ENCODE results near the gene TMEM205.

GRCh38 chr19:11349171-11349570 is 3.1 kb upstream of the TMEM205 start:
- TF ChIP-seq, protein P1, sequence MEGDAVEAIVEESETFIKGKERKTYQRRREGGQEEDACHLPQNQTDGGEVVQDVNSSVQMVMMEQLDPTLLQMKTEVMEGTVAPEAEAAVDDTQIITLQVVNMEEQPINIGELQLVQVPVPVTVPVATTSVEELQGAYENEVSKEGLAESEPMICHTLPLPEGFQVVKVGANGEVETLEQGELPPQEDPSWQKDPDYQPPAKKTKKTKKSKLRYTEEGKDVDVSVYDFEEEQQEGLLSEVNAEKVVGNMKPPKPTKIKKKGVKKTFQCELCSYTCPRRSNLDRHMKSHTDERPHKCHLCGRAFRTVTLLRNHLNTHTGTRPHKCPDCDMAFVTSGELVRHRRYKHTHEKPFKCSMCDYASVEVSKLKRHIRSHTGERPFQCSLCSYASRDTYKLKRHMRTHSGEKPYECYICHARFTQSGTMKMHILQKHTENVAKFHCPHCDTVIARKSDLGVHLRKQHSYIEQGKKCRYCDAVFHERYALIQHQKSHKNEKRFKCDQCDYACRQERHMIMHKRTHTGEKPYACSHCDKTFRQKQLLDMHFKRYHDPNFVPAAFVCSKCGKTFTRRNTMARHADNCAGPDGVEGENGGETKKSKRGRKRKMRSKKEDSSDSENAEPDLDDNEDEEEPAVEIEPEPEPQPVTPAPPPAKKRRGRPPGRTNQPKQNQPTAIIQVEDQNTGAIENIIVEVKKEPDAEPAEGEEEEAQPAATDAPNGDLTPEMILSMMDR (IDR thresholded peaks at IDR 0.05; ENCODE audit: insufficient read depth, low read length): no peak
- TF ChIP-seq POLR2AphosphoS5 (IDR thresholded peaks at IDR 0.05; ENCODE audit: low read depth) (no peak), GABPA (IDR thresholded peaks at IDR 0.05; ENCODE audit: low read depth) (no peak), REST (IDR thresholded peaks at IDR 0.05; ENCODE audit: insufficient replicate concordance, low read depth) (peak; percentile 59), SPI1 (IDR thresholded peaks at IDR 0.05; ENCODE audit: borderline replicate concordance, low read depth) (no peak)

All from HL-60 (cell line).